GOT3 (cell line): Measurements from ENCODE around the gene SERPINB12.

Experiments
- DNase-seq: peaks from one replicate; lab custom pipeline; 2025; ENCODE audit warnings: mixed read lengths; lab: John Stamatoyannopoulos, UW

The SERPINB12 gene

GRCh38 chr18:63550068-63550467, 7.9 kb downstream of the SERPINB12 start:
- no peak for DNase-seq

GRCh38 chr18:63551769-63552168, 9.6 kb downstream of the SERPINB12 start:
- no peak for DNase-seq

- DNase-seq = no peak
These were observed 10.4 kb downstream of the SERPINB12 start for GRCh38 chr18:63552581-63552980.

- DNase-seq = no peak
These were observed 10.9 kb downstream of the SERPINB12 start for GRCh38 chr18:63553081-63553480.

GRCh38 chr18:63559567-63560491, 17.7 kb downstream of the SERPINB12 start:
- DNase-seq = no peak

GRCh38 chr18:63562284-63562683, 20.1 kb downstream of the SERPINB12 start:
- DNase-seq = no peak

- DNase-seq = no peak
These were observed 21.9 kb downstream of the SERPINB12 start for GRCh38 chr18:63564021-63564420.

- no peak for DNase-seq
These were observed 22.4 kb downstream of the SERPINB12 start for GRCh38 chr18:63564561-63564960.

GRCh38 chr18:63567276-63567675, 25.1 kb downstream of the SERPINB12 start:
- no peak for DNase-seq

- DNase-seq = no peak
These were observed 25.7 kb downstream of the SERPINB12 start for GRCh38 chr18:63567825-63568224.

GRCh38 chr18:63570721-63571120, 28.6 kb downstream of the SERPINB12 start:
- DNase-seq = no peak

- no peak for DNase-seq
These were observed 33.5 kb downstream of the SERPINB12 start for GRCh38 chr18:63575681-63576080.

GRCh38 chr18:63578357-63578958, 36.3 kb downstream of the SERPINB12 start:
- DNase-seq = no peak

GRCh38 chr18:63579616-63580015, 37.4 kb downstream of the SERPINB12 start:
- no peak for DNase-seq

GRCh38 chr18:63585988-63586387, 43.8 kb downstream of the SERPINB12 start:
- DNase-seq = no peak

GRCh38 chr18:63586431-63586830, 44.3 kb downstream of the SERPINB12 start:
- no peak for DNase-seq

GRCh38 chr18:63586966-63587365, 44.8 kb downstream of the SERPINB12 start, which contains the start of gene SERPINB13:
Gene SERPINB13 (plus strand): TSS chr18:63587343. CDS start chr18:63588668, 1,325 bp downstream.
- no peak for DNase-seq

GRCh38 chr18:63588909-63589308, 46.7 kb downstream of the SERPINB12 start:
- DNase-seq = no peak

- no peak for DNase-seq
These were observed 48.2 kb downstream of the SERPINB12 start for GRCh38 chr18:63590373-63590772.

- no peak for DNase-seq
These were observed 49.0 kb downstream of the SERPINB12 start for GRCh38 chr18:63590966-63591695.

GRCh38 chr18:63591725-63592124, 49.6 kb downstream of the SERPINB12 start:
- no peak for DNase-seq

GRCh38 chr18:63592471-63592870, 50.3 kb downstream of the SERPINB12 start:
- DNase-seq = no peak

- DNase-seq = no peak
These were observed 54.8 kb downstream of the SERPINB12 start for GRCh38 chr18:63596964-63597363.
